Breast epithelium (tissue), 4 donors: ENCODE data around the gene RPL36A. TPM values are rescaled to one million over a fixed set of nuclear protein-coding genes. Genes with fewer than 3 reads are reported as not detected.

Experiments used
- DNase-seq, 2 donors: peaks; one replicate each; pipeline ENCODE4 v3.0.0-alpha.2; 2019; ENCODE audit warnings: low spot score in 2 of 2
- H3K27ac ChIP-seq, 2 donors: fragments of 200-600 bp; sonication (generic) in 1 of 2; one replicate each; pipeline ENCODE4 v1.5.1; 2016 to 2019; ENCODE audit warnings: mild to moderate bottlenecking in 1 of 2
- H3K27me3 ChIP-seq, 2 donors: fragments of 200-600 bp; sonication (generic) in 1 of 2; one replicate each; pipeline versions ENCODE4 v1.5.1 to v1.6.0; 2017 to 2019; ENCODE audit warnings: control low read depth in 1 of 2, mild to moderate bottlenecking in 1 of 2
- H3K36me3 ChIP-seq: fragments of 200-600 bp; one replicate; pipeline ENCODE4 v1.5.1; 2019
- H3K4me1 ChIP-seq, 2 donors: fragments of 200-600 bp; sonication (generic); one replicate each; pipeline ENCODE4 v1.5.1; 2016 to 2019; ENCODE audit warnings: control low read depth in 1 of 2
- H3K4me3 ChIP-seq, 3 donors: fragments of 200-600 bp; sonication (generic); 1 replicate in 2 of 3; 2 replicates in 1 of 3; pipeline ENCODE4 v1.5.1; 2016 to 2019; ENCODE audit warnings: mild to moderate bottlenecking in 3 of 3, moderate library complexity in 2 of 3
- H3K9me3 ChIP-seq, 2 donors: fragments of 200-600 bp; sonication (generic) in 1 of 2; one replicate each; pipeline ENCODE4 v1.5.1; 2016 to 2019; ENCODE audit warnings: control low read depth in 1 of 2
- POLR2A ChIP-seq: fragments of 450-650 bp; IDR thresholded peaks from one replicate; pipeline ENCODE4 v1.6.1; 2016; ENCODE audit warnings: antibody characterized with exemption, mild to moderate bottlenecking, moderate library complexity
- POLR2AphosphoS5 ChIP-seq, 3 donors: sonication (generic); formaldehyde crosslinking; IDR thresholded peaks; one replicate each; pipeline ENCODE4 v1.6.1; 2017; ENCODE audit warnings: antibody characterized with exemption in 3 of 3
- intact Hi-C: fragments of 100-400 bp; cut with DNase I; formaldehyde crosslinking; loops from one replicate; pipeline ENCODE4 v1.15.1; 2023; ENCODE audit warnings: low total_unique reads
- total RNA-seq, 3 donors: library from RNA; depleted of rRNA; stranded (reverse); fragments of >200 nt; gene quantifications; one replicate each; pipeline ENCODE4 v1.1.0, GENCODE V29; 2016
- TF ChIP-seq, protein P1 (sequence below), 3 donors: fragments of 450-650 bp; IDR thresholded peaks; one replicate each; pipeline ENCODE4 v1.5.1; 2016 to 2017; ENCODE audit warnings: antibody characterized with exemption in 3 of 3, mild to moderate bottlenecking in 3 of 3, moderate library complexity in 3 of 3

RPL36A gene
- total RNA-seq, 3 donors from 2014 or later, result 503 to 954 (median 526) TPM

DNA sequence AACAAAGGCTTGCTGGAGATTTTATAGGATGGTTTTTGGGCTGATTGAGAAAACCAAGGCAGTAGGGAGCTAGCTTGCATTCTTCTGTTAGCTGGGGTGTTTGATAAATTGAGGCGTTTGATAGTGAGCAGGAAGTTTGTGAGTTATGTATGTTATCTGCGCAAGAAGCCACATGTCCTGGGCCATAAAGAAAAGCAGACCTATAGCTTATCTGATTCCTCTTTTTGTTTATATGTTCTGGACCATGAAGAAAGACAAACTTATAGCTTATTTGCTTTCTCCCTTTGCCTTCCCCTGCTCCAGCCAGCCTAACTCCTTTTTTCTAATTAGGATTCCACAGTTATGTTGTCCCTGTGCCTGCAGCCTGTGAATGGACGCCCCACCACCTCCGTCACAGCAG lies 26.4 kb downstream of the RPL36A start:
- Histone ChIP-seq H3K36me3 (no peaks in the 10 kb centered on the region), H3K4me1 (no peaks in the 10 kb centered on the region), H3K4me3 (no peak overlapping the region), H3K27ac (peak overlapping the region in 1 of 2 donors; percentile 98), H3K27me3 (peaks cover 0 to 49% of the 10 kb centered on the region in 2 donors), H3K9me3 (no peaks in the 10 kb centered on the region)
- TF ChIP-seq, protein P1, sequence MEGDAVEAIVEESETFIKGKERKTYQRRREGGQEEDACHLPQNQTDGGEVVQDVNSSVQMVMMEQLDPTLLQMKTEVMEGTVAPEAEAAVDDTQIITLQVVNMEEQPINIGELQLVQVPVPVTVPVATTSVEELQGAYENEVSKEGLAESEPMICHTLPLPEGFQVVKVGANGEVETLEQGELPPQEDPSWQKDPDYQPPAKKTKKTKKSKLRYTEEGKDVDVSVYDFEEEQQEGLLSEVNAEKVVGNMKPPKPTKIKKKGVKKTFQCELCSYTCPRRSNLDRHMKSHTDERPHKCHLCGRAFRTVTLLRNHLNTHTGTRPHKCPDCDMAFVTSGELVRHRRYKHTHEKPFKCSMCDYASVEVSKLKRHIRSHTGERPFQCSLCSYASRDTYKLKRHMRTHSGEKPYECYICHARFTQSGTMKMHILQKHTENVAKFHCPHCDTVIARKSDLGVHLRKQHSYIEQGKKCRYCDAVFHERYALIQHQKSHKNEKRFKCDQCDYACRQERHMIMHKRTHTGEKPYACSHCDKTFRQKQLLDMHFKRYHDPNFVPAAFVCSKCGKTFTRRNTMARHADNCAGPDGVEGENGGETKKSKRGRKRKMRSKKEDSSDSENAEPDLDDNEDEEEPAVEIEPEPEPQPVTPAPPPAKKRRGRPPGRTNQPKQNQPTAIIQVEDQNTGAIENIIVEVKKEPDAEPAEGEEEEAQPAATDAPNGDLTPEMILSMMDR (IDR thresholded peaks at IDR 0.05), result no peak
- TF ChIP-seq POLR2A, result no peak
- no peak for TF ChIP-seq POLR2AphosphoS5 (IDR thresholded peaks at IDR 0.05)
- intact Hi-C loops, result no loop called here
- no peak for DNase-seq

DNA sequence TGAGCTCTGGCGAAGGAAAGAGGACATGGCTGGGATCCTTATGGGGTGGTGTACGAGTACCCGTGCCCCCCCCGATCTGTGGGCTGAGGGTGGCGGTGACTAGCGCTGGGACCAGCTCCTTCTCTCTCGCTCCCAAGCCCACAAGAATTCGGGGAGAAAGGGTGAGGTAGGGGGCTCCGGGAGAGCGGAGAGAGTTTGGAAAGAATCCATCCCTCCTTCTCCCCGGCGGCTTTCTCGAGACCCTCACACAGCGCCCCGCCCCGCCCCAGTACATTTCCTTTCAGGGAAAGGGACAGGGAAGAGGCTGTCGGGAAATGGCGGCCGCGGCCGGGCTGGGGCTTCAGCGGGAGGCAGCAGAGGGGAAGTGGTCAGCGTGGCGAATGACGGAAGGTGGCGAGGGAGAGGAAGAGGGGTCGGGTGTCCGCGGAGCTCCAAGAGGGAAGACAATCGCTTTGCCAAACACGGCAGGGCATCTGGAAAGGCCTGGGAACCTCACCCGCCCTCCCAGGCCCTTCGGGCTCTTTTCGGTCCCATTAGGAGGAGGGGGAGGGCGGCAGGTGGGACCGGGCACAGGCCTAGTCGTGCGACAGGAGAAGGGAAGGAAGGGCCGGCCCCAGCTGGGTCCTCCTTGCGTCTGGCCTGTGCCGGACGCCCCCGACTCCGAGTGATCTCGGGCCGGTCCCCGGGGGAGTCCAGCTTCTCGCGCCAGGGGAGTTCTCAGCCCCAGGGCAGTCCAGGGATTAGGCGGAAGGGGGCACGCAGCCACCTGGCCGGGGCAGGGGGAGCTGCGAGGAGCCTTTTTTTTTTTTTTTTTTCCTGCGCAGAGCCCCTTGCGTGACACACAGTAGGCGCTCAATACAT lies 27.4 kb downstream of the RPL36A start:
- Histone ChIP-seq H3K4me3 (peak overlapping the region; percentile 59 to 77 (median 63)), H3K4me1 (no peaks in the 10 kb centered on the region), H3K9me3 (no peaks in the 10 kb centered on the region), H3K27ac (peak overlapping the region; percentile 92 to 98), H3K36me3 (no peaks in the 10 kb centered on the region), H3K27me3 (peaks cover 0 to 42% of the 10 kb centered on the region in 2 donors)
- intact Hi-C loops, result no loop called here
- DNase-seq, result peak in 1 of 2 donors; percentile 53
- no peak for TF ChIP-seq POLR2AphosphoS5 (IDR thresholded peaks at IDR 0.05)
- TF ChIP-seq, protein P1 (IDR thresholded peaks at IDR 0.05), result no peak
- TF ChIP-seq POLR2A, result no peak

DNA sequence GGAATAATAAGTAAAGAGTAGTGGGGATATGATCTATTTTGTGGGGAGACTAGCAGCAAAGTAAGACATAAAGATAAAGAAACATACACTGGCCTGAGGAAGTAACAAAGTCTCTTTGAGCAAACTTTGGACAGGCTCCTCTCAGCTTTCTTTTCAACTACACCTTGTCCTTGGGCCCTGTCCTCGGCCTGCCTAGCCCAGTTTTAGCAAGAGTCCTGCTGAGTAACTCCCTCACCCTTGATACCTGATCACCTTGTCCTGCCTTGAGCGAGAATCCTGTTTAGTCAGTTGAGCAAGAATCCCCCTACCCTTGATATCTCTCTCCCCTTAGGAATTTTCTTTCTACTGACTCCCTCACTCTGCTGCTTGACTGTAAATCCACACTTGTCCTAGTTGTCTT lies 28.7 kb downstream of the RPL36A start:
- H3K27ac ChIP-seq, result peak overlapping the region; percentile 23 to 98
- H3K4me3 ChIP-seq, result no peak overlapping the region
- peaks cover 0 to 46% of the 10 kb centered on the region in 2 donors for H3K27me3 ChIP-seq
- intact Hi-C loops, result no loop called here
- DNase-seq, result no peak
- H3K36me3 ChIP-seq, result no peaks in the 10 kb centered on the region
- TF ChIP-seq POLR2AphosphoS5 (IDR thresholded peaks at IDR 0.05) (no peak), POLR2A (no peak)
- TF ChIP-seq, protein P1 (IDR thresholded peaks at IDR 0.05), result no peak
- no peaks in the 10 kb centered on the region for H3K9me3 ChIP-seq
- no peaks in the 10 kb centered on the region for H3K4me1 ChIP-seq

DNA sequence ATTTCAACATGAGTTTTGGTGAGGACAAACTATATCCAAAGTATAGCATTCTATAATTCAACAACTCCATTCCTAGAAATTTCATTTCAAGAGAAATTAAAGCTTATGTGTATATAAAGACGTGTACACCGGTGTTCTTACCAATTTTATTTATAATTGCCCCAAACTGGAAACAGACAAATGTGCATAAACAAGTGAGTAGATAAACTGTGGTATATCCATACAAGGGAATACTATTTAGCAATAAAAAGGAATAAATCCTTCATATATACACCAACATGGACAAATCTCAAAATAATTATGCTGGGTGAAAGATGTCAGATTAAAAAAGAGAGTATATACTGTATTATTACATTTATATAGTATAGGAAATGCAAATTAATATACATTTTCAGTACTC lies 37.1 kb downstream of the RPL36A start:
- Histone ChIP-seq H3K9me3 (peaks cover 0 to 21% of the 10 kb centered on the region in 2 donors), H3K27me3 (peaks cover 0 to 11% of the 10 kb centered on the region in 2 donors), H3K36me3 (no peaks in the 10 kb centered on the region), H3K4me1 (no peaks in the 10 kb centered on the region), H3K4me3 (no peak overlapping the region), H3K27ac (no peak overlapping the region)
- DNase-seq, result no peak
- intact Hi-C loops, result no loop called here
- TF ChIP-seq POLR2A (no peak), POLR2AphosphoS5 (IDR thresholded peaks at IDR 0.05) (no peak)
- TF ChIP-seq, protein P1 (IDR thresholded peaks at IDR 0.05), result no peak

DNA sequence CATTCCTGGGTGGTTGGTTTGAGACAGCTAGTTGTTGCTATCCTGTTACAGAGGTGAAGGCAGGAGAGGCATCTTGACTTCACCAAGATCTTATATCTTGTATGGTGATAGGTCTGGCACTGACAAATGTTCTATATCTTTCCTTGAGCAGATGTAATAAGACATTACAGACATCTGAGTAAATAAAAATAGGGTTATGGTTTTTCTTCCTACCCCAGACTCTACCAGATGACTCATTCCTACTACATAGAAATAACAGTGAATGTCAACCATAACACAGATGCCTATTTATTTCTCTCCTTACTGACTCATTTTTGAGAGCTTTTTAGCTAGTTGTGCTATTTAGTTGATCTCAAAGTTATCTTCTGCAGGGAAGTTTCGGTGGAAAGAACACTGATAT lies 39.1 kb downstream of the RPL36A start:
- Histone ChIP-seq H3K4me3 (no peak overlapping the region), H3K36me3 (no peaks in the 10 kb centered on the region), H3K9me3 (peaks cover 0 to 21% of the 10 kb centered on the region in 2 donors), H3K27me3 (peaks cover 0 to 6% of the 10 kb centered on the region in 2 donors), H3K27ac (peak overlapping the region in 1 of 2 donors; percentile 32), H3K4me1 (no peaks in the 10 kb centered on the region)
- TF ChIP-seq POLR2A (no peak), POLR2AphosphoS5 (IDR thresholded peaks at IDR 0.05) (no peak)
- TF ChIP-seq, protein P1 (IDR thresholded peaks at IDR 0.05), result no peak
- DNase-seq, result no peak
- intact Hi-C loops, result no loop called here
